ENCODE data around the gene SUFU. TPM values are rescaled to one million over a fixed set of nuclear protein-coding genes. Genes with fewer than 3 reads are reported as not detected.

Gene SUFU
- total RNA-seq, 2 donors from 2014 or later, result 3.1 to 6.6 TPM

- 32 to 40% methylated on average over 4 to 5 of the region's 5 CpGs for WGBS, 2 donors
- Histone ChIP-seq H3K4me3 (no peak overlapping the region), H3K9me3 (no peaks in the 10 kb centered on the region), H3K27ac (peak overlapping the region in 2 of 4 donors; percentile 43 to 49), H3K27me3 (no peaks in the 10 kb centered on the region), H3K36me3 (replicated peaks in 1 of 2; ENCODE audit: insufficient read depth in 1 of 2, low read depth in 2 of 2) (no peaks in the 10 kb centered on the region), H3K4me1 (peaks cover 31% of the 10 kb centered on the region)
- DNase-seq (no peak), ATAC-seq (no peak)
- TF ChIP-seq CTCF (IDR thresholded peaks at IDR 0.05) (no peak), POLR2A (IDR thresholded peaks at IDR 0.05) (no peak)
- intact Hi-C loops (cut with DNase I), result no loop called here
Measured at GRCh38 chr10:102632394-102633111, 128.8 kb downstream of the SUFU start.

GRCh38 chr10:102633287-102633686 lies 129.5 kb downstream of the SUFU start:
- TF ChIP-seq POLR2A (IDR thresholded peaks at IDR 0.05), result no peak
- no peak for TF ChIP-seq CTCF (IDR thresholded peaks at IDR 0.05)
- DNase-seq, result no peak
- 66 to 68% methylated on average over 6 of the region's 6 CpGs for WGBS, 2 donors
- H3K9me3 ChIP-seq, result no peaks in the 10 kb centered on the region
- no peaks in the 10 kb centered on the region for H3K36me3 ChIP-seq (replicated peaks in 1 of 2; ENCODE audit: insufficient read depth in 1 of 2, low read depth in 2 of 2)
- no peak overlapping the region for H3K4me3 ChIP-seq
- no peaks in the 10 kb centered on the region for H3K27me3 ChIP-seq
- H3K4me1 ChIP-seq, result peaks cover 24% of the 10 kb centered on the region
- intact Hi-C loops (cut with DNase I), result no loop called here
- H3K27ac ChIP-seq, result peak overlapping the region in 2 of 4 donors; percentile 29 to 49
- ATAC-seq, result no peak

GRCh38 chr10:102633848-102634247 lies 130.1 kb downstream of the SUFU start:
- ATAC-seq (no peak), DNase-seq (no peak)
- WGBS, 2 donors, result 84 to 90% methylated on average over 1 to 5 of the region's 5 CpGs
- intact Hi-C loops (cut with DNase I), result no loop called here
- Histone ChIP-seq H3K36me3 (replicated peaks in 1 of 2; ENCODE audit: insufficient read depth in 1 of 2, low read depth in 2 of 2) (no peaks in the 10 kb centered on the region), H3K27me3 (no peaks in the 10 kb centered on the region), H3K27ac (peak overlapping the region in 2 of 4 donors; percentile 29 to 49), H3K9me3 (no peaks in the 10 kb centered on the region), H3K4me3 (no peak overlapping the region), H3K4me1 (peaks cover 18% of the 10 kb centered on the region)
- TF ChIP-seq CTCF (IDR thresholded peaks at IDR 0.05), result no peak
- TF ChIP-seq POLR2A (IDR thresholded peaks at IDR 0.05), result no peak

- H3K27me3 ChIP-seq, result no peaks in the 10 kb centered on the region
- H3K4me3 ChIP-seq, result no peak overlapping the region
- intact Hi-C loops (cut with DNase I), result no loop called here
- H3K9me3 ChIP-seq, result no peaks in the 10 kb centered on the region
- ATAC-seq (no peak), DNase-seq (no peak)
- H3K4me1 ChIP-seq, result peaks cover 17% of the 10 kb centered on the region
- no peak overlapping the region for H3K27ac ChIP-seq
- H3K36me3 ChIP-seq (replicated peaks in 1 of 2; ENCODE audit: insufficient read depth in 1 of 2, low read depth in 2 of 2), result no peaks in the 10 kb centered on the region
- 57% methylated on average over 4 of the region's 4 CpGs; no CpG with 5 or more reads in 1 of the 2 donors for WGBS, 2 donors
- TF ChIP-seq CTCF (IDR thresholded peaks at IDR 0.05) (no peak), POLR2A (IDR thresholded peaks at IDR 0.05) (no peak)
Measured at GRCh38 chr10:102634686-102635085, 130.9 kb downstream of the SUFU start.

GRCh38 chr10:102635377-102635776 lies 131.6 kb downstream of the SUFU start:
- Histone ChIP-seq H3K4me3 (no peak overlapping the region), H3K36me3 (replicated peaks in 1 of 2; ENCODE audit: insufficient read depth in 1 of 2, low read depth in 2 of 2) (no peaks in the 10 kb centered on the region), H3K27me3 (no peaks in the 10 kb centered on the region), H3K27ac (no peak overlapping the region), H3K9me3 (no peaks in the 10 kb centered on the region), H3K4me1 (peaks cover 17% of the 10 kb centered on the region)
- TF ChIP-seq POLR2A (IDR thresholded peaks at IDR 0.05) (no peak), CTCF (IDR thresholded peaks at IDR 0.05) (no peak)
- no peak for ATAC-seq
- WGBS, 2 donors, result 44 to 72% methylated on average over 4 of the region's 4 CpGs
- DNase-seq, result no peak
- intact Hi-C loops (cut with DNase I), result no loop called here
